Right atrium auricular region (tissue), 2 donors: ENCODE measurements around the gene CYP2B6. TPM values are rescaled to one million over a fixed set of nuclear protein-coding genes. Genes with fewer than 3 reads are reported as not detected.

Experiments used
- DNase-seq: peaks from one replicate; pipeline ENCODE4 v3.0.0-alpha.2; 2019; ENCODE audit warnings: low spot score
- H3K27ac ChIP-seq, 2 donors: fragments of 200-600 bp; sonication (generic); 1 replicate in 1 of 2; 2 replicates in 1 of 2; pipeline ENCODE4 v1.5.1; 2016 to 2019
- H3K27me3 ChIP-seq, 2 donors: fragments of 200-600 bp; sonication (generic); one replicate each; pipeline versions ENCODE4 v1.5.1 to v1.6.0; 2017 to 2019
- H3K36me3 ChIP-seq: fragments of 200-600 bp; sonication (generic); one replicate; pipeline ENCODE4 v1.5.1; 2016
- H3K4me1 ChIP-seq, 2 donors: fragments of 200-600 bp; sonication (generic); one replicate each; pipeline versions ENCODE4 v1.5.1 to v1.6.0; 2017 to 2019
- H3K4me3 ChIP-seq, 2 donors: fragments of 200-600 bp; sonication (generic); 1 replicate in 1 of 2; 2 replicates in 1 of 2; pipeline ENCODE4 v1.5.1; 2017 to 2019; ENCODE audit warnings: mild to moderate bottlenecking in 1 of 2, moderate library complexity in 1 of 2
- H3K9me3 ChIP-seq, 2 donors: fragments of 200-600 bp; sonication (generic); one replicate each; pipeline ENCODE4 v1.5.1; 2019
- CTCF ChIP-seq, 2 donors: fragments of 200-600 bp; sonication (generic); IDR thresholded peaks; one replicate each; pipeline ENCODE4 v1.5.1; 2019; ENCODE audit warnings: antibody characterized with exemption in 2 of 2
- total RNA-seq, 2 donors: library from RNA; depleted of rRNA; stranded (reverse); fragments of >200 nt; gene quantifications; one replicate each; pipeline ENCODE4 v1.1.0, GENCODE V29; 2016

CYP2B6 gene
- total RNA-seq, result not detected

- Histone ChIP-seq H3K27ac (no peak within 1 kb of the TSS), H3K4me1 (no peaks in the 10 kb centered on the region), H3K27me3 (no peaks in the 10 kb centered on the region), H3K36me3 (no peaks in the 10 kb centered on the region), H3K4me3 (no peak within 1 kb of the TSS), H3K9me3 (no peaks in the 10 kb centered on the region)
- TF ChIP-seq CTCF (IDR thresholded peaks at IDR 0.05), result no peak
- DNase-seq, result no peak
Observed at GRCh38 chr19:40990972-40991381, at the start of gene CYP2B6. CYP2B6 (plus strand) TSS chr19:40991282; CDS start chr19:40991306, 24 bp downstream.

- H3K9me3 ChIP-seq, result no peaks in the 10 kb centered on the region
- no peak overlapping the region for H3K27ac ChIP-seq
- no peaks in the 10 kb centered on the region for H3K4me1 ChIP-seq
- H3K27me3 ChIP-seq, result no peaks in the 10 kb centered on the region
- TF ChIP-seq CTCF (IDR thresholded peaks at IDR 0.05), result no peak
- no peak for DNase-seq
- H3K36me3 ChIP-seq, result no peaks in the 10 kb centered on the region
- no peak overlapping the region for H3K4me3 ChIP-seq
Observed at GRCh38 chr19:40941481-40942219, 49.4 kb upstream of the CYP2B6 start.

GRCh38 chr19:40945645-40946044, 45.4 kb upstream of the CYP2B6 start:
- H3K4me1 ChIP-seq, result no peaks in the 10 kb centered on the region
- no peak overlapping the region for H3K4me3 ChIP-seq

GRCh38 chr19:40947114-40947513, 44.0 kb upstream of the CYP2B6 start:
- no peak overlapping the region for H3K4me3 ChIP-seq
- H3K27ac ChIP-seq, result no peak overlapping the region
- DNase-seq, result no peak
- H3K4me1 ChIP-seq, result no peaks in the 10 kb centered on the region
- no peaks in the 10 kb centered on the region for H3K36me3 ChIP-seq
- no peaks in the 10 kb centered on the region for H3K9me3 ChIP-seq
- H3K27me3 ChIP-seq, result no peaks in the 10 kb centered on the region
- TF ChIP-seq CTCF (IDR thresholded peaks at IDR 0.05), result no peak

More at GRCh38 chr19:40945645-40946044, 45.4 kb upstream of the CYP2B6 start:
- DNase-seq, result no peak
- H3K27me3 ChIP-seq, result no peaks in the 10 kb centered on the region
- H3K27ac ChIP-seq, result no peak overlapping the region
- no peaks in the 10 kb centered on the region for H3K9me3 ChIP-seq
- H3K36me3 ChIP-seq, result no peaks in the 10 kb centered on the region
- no peak for TF ChIP-seq CTCF (IDR thresholded peaks at IDR 0.05)

- Histone ChIP-seq H3K4me3 (no peak overlapping the region), H3K27me3 (no peaks in the 10 kb centered on the region), H3K36me3 (no peaks in the 10 kb centered on the region), H3K9me3 (no peaks in the 10 kb centered on the region), H3K27ac (no peak overlapping the region), H3K4me1 (no peaks in the 10 kb centered on the region)
- no peak for TF ChIP-seq CTCF (IDR thresholded peaks at IDR 0.05)
- DNase-seq, result no peak
Observed at GRCh38 chr19:40947573-40947972, 43.5 kb upstream of the CYP2B6 start.
